Testis (tissue), 3 donors: ENCODE results near the gene TEX51. TPM values are rescaled to one million over a fixed set of nuclear protein-coding genes. Genes with fewer than 3 reads are reported as not detected.

Source experiments
- DNase-seq: peaks from one replicate; pipeline ENCODE4 v3.0.0-alpha.2; 2019
- H3K27ac ChIP-seq, 2 donors: fragments of 200-600 bp; sonication (generic); one replicate each; pipeline ENCODE4 v1.5.1; 2019
- H3K27me3 ChIP-seq: fragments of 200-600 bp; sonication (generic); one replicate; pipeline ENCODE4 v1.5.1; 2019
- H3K36me3 ChIP-seq: fragments of 200-600 bp; sonication (generic); one replicate; pipeline ENCODE4 v1.5.1; 2017; ENCODE audit warnings: low read depth; ENCODE audit errors: missing control alignments
- H3K4me1 ChIP-seq: fragments of 200-600 bp; sonication (generic); one replicate; pipeline ENCODE4 v1.5.1; 2019
- H3K4me3 ChIP-seq, 2 donors: fragments of 200-600 bp; sonication (generic); one replicate each; pipeline ENCODE4 v1.5.1; 2017 to 2019
- H3K9me3 ChIP-seq: fragments of 200-600 bp; sonication (generic); one replicate; pipeline ENCODE4 v1.5.1; 2017
- CTCF ChIP-seq, 3 experiments: fragments of 450-650 bp in 2 of 3; fragments of 200-600 bp in 1 of 3; sonication (generic) in 1 of 3; IDR thresholded peaks; one replicate each; pipeline ENCODE4 v1.5.1; 2016 to 2019; ENCODE audit warnings: antibody characterized with exemption in 3 of 3, mild to moderate bottlenecking in 2 of 3, moderate library complexity in 1 of 3
- POLR2A ChIP-seq: fragments of 450-650 bp; IDR thresholded peaks from one replicate; pipeline ENCODE4 v1.6.1; 2017; ENCODE audit warnings: antibody characterized with exemption, mild to moderate bottlenecking, moderate library complexity
- WGBS, 2 donors: methylation state at CpG; one replicate each; pipeline ENCODE4 v1.1.5; 2018; 5-methylcytosine and 5-hydroxymethylcytosine counted together
- intact Hi-C: fragments of 100-400 bp; cut with DNase I; formaldehyde crosslinking; loops from one replicate; pipeline ENCODE4 v1.15.1; 2023; ENCODE audit warnings: low total_unique reads
- polyA plus RNA-seq: library from polyadenylated mRNA; stranded (reverse); fragments of 350-450 nt; fragmentation: Illumina TruSeq; extraction: RNeasy Lipid Tissue Mini Kit (QIAGEN cat#74804); gene quantifications from one replicate; pipeline ENCODE4 v1.2.3, GENCODE V29; 2014; ENCODE audit warnings: low read depth, low replicate concordance; ENCODE audit not compliant: insufficient read depth
- total RNA-seq, 2 donors: library from RNA; depleted of rRNA; stranded (reverse); fragments of >200 nt; gene quantifications; one replicate each; pipeline ENCODE4 v1.2.3, GENCODE V29; 2016

The TEX51 gene
- total and polyA plus RNA-seq, 3 donors from 2014 or later: 16.3 to 111 (median 40.9) TPM

GRCh38 chr2:126893153-126893552, 5.5 kb upstream of the TEX51 start:
- DNase-seq: no peak
- H3K4me1 ChIP-seq: no peaks in the 10 kb centered on the region
- no peak overlapping the region for H3K27ac ChIP-seq
- no peaks in the 10 kb centered on the region for H3K9me3 ChIP-seq
- H3K4me3 ChIP-seq: no peak overlapping the region
- 94 to 98% methylated on average over 4 of the region's 4 CpGs for WGBS, 2 donors
- no peak for TF ChIP-seq POLR2A
- no peak for TF ChIP-seq CTCF (IDR thresholded peaks at IDR 0.05)
- H3K27me3 ChIP-seq: no peaks in the 10 kb centered on the region
- intact Hi-C loops: no loop called here
- H3K36me3 ChIP-seq: no peaks in the 10 kb centered on the region

DNA sequence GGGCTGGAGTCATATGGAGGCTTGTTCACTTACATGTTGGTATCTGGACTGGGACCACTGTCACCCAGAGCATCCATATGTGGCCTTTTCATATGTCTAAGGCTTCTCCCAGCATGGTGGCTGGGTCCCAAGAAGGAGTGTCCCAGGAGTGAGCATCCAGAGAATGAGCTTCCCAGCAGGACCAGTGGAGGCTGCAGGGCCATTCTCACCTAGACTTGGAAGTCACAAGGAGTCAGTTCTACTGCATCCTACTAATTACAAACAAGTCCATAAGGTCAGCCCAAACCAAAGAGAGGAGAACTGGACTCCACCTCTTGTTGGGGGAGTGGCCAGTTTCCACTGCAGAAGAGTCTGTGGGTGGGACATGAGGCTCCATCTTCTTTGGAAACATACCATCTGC, 5.1 kb upstream of the TEX51 start:
- Histone ChIP-seq H3K27ac (no peak overlapping the region), H3K36me3 (no peaks in the 10 kb centered on the region), H3K27me3 (no peaks in the 10 kb centered on the region), H3K4me3 (no peak overlapping the region), H3K4me1 (no peaks in the 10 kb centered on the region), H3K9me3 (no peaks in the 10 kb centered on the region)
- TF ChIP-seq CTCF (IDR thresholded peaks at IDR 0.05): no peak
- no peak for TF ChIP-seq POLR2A
- DNase-seq: no peak
- intact Hi-C loops: no loop called here

GRCh38 chr2:126894082-126894481, 4.6 kb upstream of the TEX51 start:
- DNase-seq: no peak
- no peaks in the 10 kb centered on the region for H3K9me3 ChIP-seq
- H3K27ac ChIP-seq: no peak overlapping the region
- intact Hi-C loops: no loop called here
- H3K4me3 ChIP-seq: no peak overlapping the region
- no peaks in the 10 kb centered on the region for H3K27me3 ChIP-seq
- no peaks in the 10 kb centered on the region for H3K36me3 ChIP-seq
- WGBS, 2 donors: 96% methylated on average over 1 of the region's 1 CpG; no CpG with 5 or more reads in 1 of the 2 donors
- no peak for TF ChIP-seq POLR2A
- H3K4me1 ChIP-seq: no peaks in the 10 kb centered on the region

- intact Hi-C loops: no loop called here
- WGBS, 2 donors: 85 to 94% methylated on average over 4 to 9 of the region's 9 CpGs
- Histone ChIP-seq H3K9me3 (no peaks in the 10 kb centered on the region), H3K27me3 (no peaks in the 10 kb centered on the region), H3K4me1 (no peaks in the 10 kb centered on the region), H3K27ac (no peak overlapping the region), H3K36me3 (no peaks in the 10 kb centered on the region), H3K4me3 (no peak overlapping the region)
- DNase-seq: no peak
- TF ChIP-seq POLR2A: no peak
- TF ChIP-seq CTCF (IDR thresholded peaks at IDR 0.05): no peak
Observed at GRCh38 chr2:126894585-126895182, 4.0 kb upstream of the TEX51 start.

DNA sequence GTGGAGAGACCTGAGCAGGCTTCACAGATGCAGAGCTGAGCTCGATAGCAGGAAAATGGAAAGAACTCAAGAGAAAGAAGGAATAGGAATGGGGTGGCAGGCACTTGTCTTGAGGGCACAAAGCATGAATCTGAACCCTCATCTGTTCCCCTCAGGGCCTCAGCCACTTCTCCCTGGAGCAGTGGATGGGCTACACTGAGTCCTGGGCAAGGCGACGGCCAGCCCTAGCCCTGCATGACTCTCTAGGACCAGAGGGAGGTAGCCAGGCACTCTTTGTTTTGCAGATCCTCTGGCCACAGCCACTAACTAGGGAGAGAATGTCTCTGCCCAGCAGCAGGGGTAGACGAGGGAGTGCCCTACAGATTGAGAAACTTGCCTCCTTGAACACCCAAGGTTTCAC, 3.4 kb upstream of the TEX51 start:
- 78 to 81% methylated on average over 4 of the region's 4 CpGs for WGBS, 2 donors
- H3K4me1 ChIP-seq: no peaks in the 10 kb centered on the region
- DNase-seq: no peak
- TF ChIP-seq CTCF (IDR thresholded peaks at IDR 0.05): no peak
- no peak for TF ChIP-seq POLR2A
- H3K27ac ChIP-seq: no peak overlapping the region
- no peak overlapping the region for H3K4me3 ChIP-seq
- intact Hi-C loops: no loop called here
- H3K9me3 ChIP-seq: no peaks in the 10 kb centered on the region
- H3K27me3 ChIP-seq: no peaks in the 10 kb centered on the region
- H3K36me3 ChIP-seq: no peaks in the 10 kb centered on the region
